Mesenchymal stem cell (in vitro differentiated cells and primary cell): ENCODE measurements around the gene SYNE2.

Experiments used
- DNase-seq: peaks from one replicate; pipeline ENCODE4 v3.0.0-alpha.2; 2013
- H2AFZ ChIP-seq: one replicate; pipeline ENCODE4 v1.6.1; 2013; ENCODE audit warnings: low read depth, mild to moderate bottlenecking, control low read depth, inconsistent platforms, low read length, moderate library complexity
- H2AK5ac ChIP-seq: 2 replicates; pipeline ENCODE4 v1.6.1; 2013; ENCODE audit warnings: low read length, moderate library complexity, mild to moderate bottlenecking, inconsistent platforms; ENCODE audit not compliant: severe bottlenecking
- H2BK120ac ChIP-seq: one replicate; pipeline ENCODE4 v1.6.1; 2013; ENCODE audit warnings: low read depth, mild to moderate bottlenecking, inconsistent platforms, low read length, moderate library complexity
- H2BK12ac ChIP-seq, 2 experiments: one replicate each; pipeline ENCODE4 v1.6.1; 2013; ENCODE audit warnings: inconsistent platforms in 2 of 2, low read length in 2 of 2, mild to moderate bottlenecking in 2 of 2, moderate library complexity in 2 of 2, control low read depth in 1 of 2
- H2BK15ac ChIP-seq: one replicate; pipeline ENCODE4 v1.6.1; 2013; ENCODE audit warnings: mild to moderate bottlenecking, low read depth, inconsistent platforms; ENCODE audit not compliant: poor library complexity, severe bottlenecking
- H2BK5ac ChIP-seq: 2 replicates; pipeline ENCODE4 v1.6.1; 2013; ENCODE audit warnings: low read depth, mild to moderate bottlenecking, low read length, control low read depth, inconsistent platforms; ENCODE audit not compliant: poor library complexity, severe bottlenecking
- H3K14ac ChIP-seq, 2 experiments: one replicate each; pipeline ENCODE4 v1.6.1; 2013; ENCODE audit warnings: inconsistent platforms in 2 of 2, low read length in 2 of 2, control low read depth in 1 of 2, mild to moderate bottlenecking in 1 of 2, moderate library complexity in 1 of 2
- H3K18ac ChIP-seq, 2 experiments: one replicate each; pipeline ENCODE4 v1.6.1; 2013; ENCODE audit warnings: inconsistent platforms in 2 of 2, low read length in 2 of 2, control low read depth in 1 of 2, low read depth in 1 of 2, mild to moderate bottlenecking in 1 of 2
- H3K23ac ChIP-seq, 2 experiments: one replicate each; pipeline ENCODE4 v1.6.1; 2013; ENCODE audit warnings: inconsistent platforms in 2 of 2, low read length in 2 of 2, mild to moderate bottlenecking in 2 of 2, moderate library complexity in 2 of 2, control low read depth in 1 of 2
- H3K27ac ChIP-seq: 2 replicates; pipeline ENCODE4 v1.5.1; 2013; ENCODE audit warnings: mild to moderate bottlenecking, moderate library complexity, low read length, control low read depth, inconsistent platforms; ENCODE audit not compliant: poor library complexity, severe bottlenecking
- H3K27me3 ChIP-seq, 2 experiments: 2 replicates each; pipeline versions ENCODE4 v1.6.1 to v1.7.0; 2013; ENCODE audit warnings: low read length in 2 of 2, mild to moderate bottlenecking in 2 of 2, moderate library complexity in 2 of 2, control low read depth in 1 of 2, inconsistent platforms in 1 of 2; ENCODE audit not compliant: control insufficient read depth in 1 of 2, insufficient read depth in 1 of 2
- H3K36me3 ChIP-seq, 2 experiments: 2 replicates each; pipeline versions ENCODE4 v1.6.1 to v1.7.0; 2013; ENCODE audit warnings: low read length in 2 of 2, control low read depth in 1 of 2, inconsistent platforms in 1 of 2, low read depth in 1 of 2, mild to moderate bottlenecking in 1 of 2; ENCODE audit not compliant: insufficient read depth in 2 of 2, control insufficient read depth in 1 of 2
- H3K4ac ChIP-seq, 2 experiments: one replicate each; pipeline ENCODE4 v1.6.1; 2013; ENCODE audit warnings: inconsistent platforms in 2 of 2, low read length in 2 of 2, mild to moderate bottlenecking in 2 of 2, moderate library complexity in 2 of 2, control low read depth in 1 of 2, low read depth in 1 of 2
- H3K4me1 ChIP-seq: 2 replicates; pipeline ENCODE4 v1.6.1; 2013; ENCODE audit warnings: low read depth, low read length, control low read depth; ENCODE audit not compliant: control insufficient read depth, insufficient read depth
- H3K4me2 ChIP-seq: 2 replicates; pipeline ENCODE4 v1.6.1; 2013; ENCODE audit warnings: low read length, mild to moderate bottlenecking, inconsistent platforms; ENCODE audit not compliant: poor library complexity, severe bottlenecking
- H3K4me3 ChIP-seq, 2 experiments: 2 replicates each; pipeline versions ENCODE4 v1.5.1 to v1.7.0; 2013; ENCODE audit warnings: low read length in 2 of 2, mild to moderate bottlenecking in 2 of 2, control low read depth in 1 of 2, low read depth in 1 of 2; ENCODE audit not compliant: insufficient read depth in 1 of 2
- H3K79me1 ChIP-seq: replicated peaks from 2 replicates; pipeline ENCODE4 v1.6.1; 2013; ENCODE audit warnings: mild to moderate bottlenecking, control low read depth, low read length, inconsistent platforms; ENCODE audit not compliant: poor library complexity, severe bottlenecking
- H3K9ac ChIP-seq: 2 replicates; pipeline ENCODE4 v1.7.0; 2013; ENCODE audit warnings: mild to moderate bottlenecking, low read length, moderate library complexity
- H3K9me3 ChIP-seq: 2 replicates; pipeline ENCODE4 v1.7.0; 2013; ENCODE audit warnings: mild to moderate bottlenecking, low read length; ENCODE audit not compliant: control insufficient read depth
- H4K8ac ChIP-seq: one replicate; pipeline ENCODE4 v1.6.1; 2013; ENCODE audit warnings: inconsistent platforms, mild to moderate bottlenecking, low read length, moderate library complexity
- H4K91ac ChIP-seq: one replicate; pipeline ENCODE4 v1.6.1; 2013; ENCODE audit warnings: mild to moderate bottlenecking, low read length, inconsistent platforms
- WGBS: methylation state at CpG from one replicate; pipeline ENCODE4 v1.1.7; 2013; ENCODE audit warnings: mixed read lengths; 5-methylcytosine and 5-hydroxymethylcytosine counted together

Gene SYNE2

GRCh38 chr14:63941023-63941422 is 88.2 kb downstream of the SYNE2 start:
- Histone ChIP-seq H3K9ac (no peak overlapping the region), H3K27ac (no peak overlapping the region), H3K14ac (no peak overlapping the region), H3K27me3 (no peaks in the 10 kb centered on the region), H2BK15ac (no peak overlapping the region), H2BK120ac (no peak overlapping the region), H2AFZ (no peak overlapping the region), H4K91ac (no peak overlapping the region), H2AK5ac (no peak overlapping the region), H3K18ac (no peak overlapping the region), H3K4me3 (no peak overlapping the region), H3K4me2 (no peak overlapping the region), H3K36me3 (no peaks in the 10 kb centered on the region), H3K23ac (no peak overlapping the region), H2BK12ac (no peak overlapping the region), H4K8ac (no peak overlapping the region), H3K4me1 (peaks cover 6% of the 10 kb centered on the region), H3K79me1 (peaks cover 26% of the 10 kb centered on the region), H2BK5ac (no peak overlapping the region), H3K4ac (no peak overlapping the region), H3K9me3 (no peaks in the 10 kb centered on the region)
- DNase-seq, result no peak
- 98% methylated on average over 2 of the region's 3 CpGs for WGBS

GRCh38 chr14:63949696-63950095 is 96.9 kb downstream of the SYNE2 start:
- no peak overlapping the region for H2AK5ac ChIP-seq
- no peak overlapping the region for H3K27ac ChIP-seq
- no peak overlapping the region for H3K9ac ChIP-seq
- DNase-seq, result peak; percentile 46
- no peak overlapping the region for H2AFZ ChIP-seq
- no peak overlapping the region for H2BK120ac ChIP-seq
- H3K4me3 ChIP-seq, result no peak overlapping the region
- no peaks in the 10 kb centered on the region for H3K9me3 ChIP-seq
- H2BK12ac ChIP-seq, result no peak overlapping the region
- no peak overlapping the region for H2BK15ac ChIP-seq
- H2BK5ac ChIP-seq, result no peak overlapping the region
- H3K27me3 ChIP-seq, result no peaks in the 10 kb centered on the region
- peak overlapping the region in 1 of 2 experiments; percentile 10 for H3K18ac ChIP-seq
- WGBS, result 96% methylated on average over 3 of the region's 3 CpGs
- H3K79me1 ChIP-seq, result no peaks in the 10 kb centered on the region
- H4K91ac ChIP-seq, result peak overlapping the region; percentile 47
- H3K36me3 ChIP-seq, result peaks cover 0 to 10% of the 10 kb centered on the region in 2 experiments
- no peak overlapping the region for H3K23ac ChIP-seq
- H3K4ac ChIP-seq, result no peak overlapping the region
- no peak overlapping the region for H4K8ac ChIP-seq
- no peak overlapping the region for H3K14ac ChIP-seq
- no peaks in the 10 kb centered on the region for H3K4me1 ChIP-seq
- no peak overlapping the region for H3K4me2 ChIP-seq

- H3K9ac ChIP-seq, result no peak overlapping the region
- DNase-seq, result no peak
- no peaks in the 10 kb centered on the region for H3K79me1 ChIP-seq
- no peak overlapping the region for H3K4ac ChIP-seq
- no peak overlapping the region for H3K18ac ChIP-seq
- no peak overlapping the region for H2AK5ac ChIP-seq
- H3K4me3 ChIP-seq, result no peak overlapping the region
- H4K91ac ChIP-seq, result no peak overlapping the region
- no peak overlapping the region for H4K8ac ChIP-seq
- H3K36me3 ChIP-seq, result peaks cover 0 to 10% of the 10 kb centered on the region in 2 experiments
- H3K27ac ChIP-seq, result no peak overlapping the region
- no peaks in the 10 kb centered on the region for H3K27me3 ChIP-seq
- no peak overlapping the region for H2BK5ac ChIP-seq
- H3K14ac ChIP-seq, result no peak overlapping the region
- H3K4me1 ChIP-seq, result no peaks in the 10 kb centered on the region
- no peak overlapping the region for H2BK15ac ChIP-seq
- WGBS, result 86% methylated on average over 4 of the region's 4 CpGs
- H2BK12ac ChIP-seq, result no peak overlapping the region
- no peak overlapping the region for H3K4me2 ChIP-seq
- no peak overlapping the region for H2BK120ac ChIP-seq
- no peak overlapping the region for H2AFZ ChIP-seq
- no peak overlapping the region for H3K23ac ChIP-seq
- no peaks in the 10 kb centered on the region for H3K9me3 ChIP-seq
Observed at GRCh38 chr14:63951021-63951420, 98.2 kb downstream of the SYNE2 start.

- H2BK15ac ChIP-seq, result no peak overlapping the region
- H2BK12ac ChIP-seq, result no peak overlapping the region
- H3K4me1 ChIP-seq, result no peaks in the 10 kb centered on the region
- H3K14ac ChIP-seq, result no peak overlapping the region
- H3K18ac ChIP-seq, result no peak overlapping the region
- 72% methylated on average over 3 of the region's 4 CpGs for WGBS
- no peak overlapping the region for H3K4ac ChIP-seq
- no peak overlapping the region for H3K9ac ChIP-seq
- no peak overlapping the region for H2AFZ ChIP-seq
- no peak overlapping the region for H3K27ac ChIP-seq
- H3K23ac ChIP-seq, result no peak overlapping the region
- no peak overlapping the region for H4K91ac ChIP-seq
- no peak for DNase-seq
- peaks cover 0 to 10% of the 10 kb centered on the region in 2 experiments for H3K36me3 ChIP-seq
- no peak overlapping the region for H3K4me2 ChIP-seq
- H3K79me1 ChIP-seq, result no peaks in the 10 kb centered on the region
- H4K8ac ChIP-seq, result no peak overlapping the region
- H3K4me3 ChIP-seq, result no peak overlapping the region
- H2BK120ac ChIP-seq, result no peak overlapping the region
- no peak overlapping the region for H2AK5ac ChIP-seq
- H3K27me3 ChIP-seq, result no peaks in the 10 kb centered on the region
- no peaks in the 10 kb centered on the region for H3K9me3 ChIP-seq
- no peak overlapping the region for H2BK5ac ChIP-seq
Observed at GRCh38 chr14:63951429-63951828, 98.6 kb downstream of the SYNE2 start.
